Measurements from ENCODE around the gene IFNL3. TPM values are rescaled to one million over a fixed set of nuclear protein-coding genes. Genes with fewer than 3 reads are reported as not detected.

Gene IFNL3
- total RNA-seq, 4 donors from 2014 or later: not detected

DNA sequence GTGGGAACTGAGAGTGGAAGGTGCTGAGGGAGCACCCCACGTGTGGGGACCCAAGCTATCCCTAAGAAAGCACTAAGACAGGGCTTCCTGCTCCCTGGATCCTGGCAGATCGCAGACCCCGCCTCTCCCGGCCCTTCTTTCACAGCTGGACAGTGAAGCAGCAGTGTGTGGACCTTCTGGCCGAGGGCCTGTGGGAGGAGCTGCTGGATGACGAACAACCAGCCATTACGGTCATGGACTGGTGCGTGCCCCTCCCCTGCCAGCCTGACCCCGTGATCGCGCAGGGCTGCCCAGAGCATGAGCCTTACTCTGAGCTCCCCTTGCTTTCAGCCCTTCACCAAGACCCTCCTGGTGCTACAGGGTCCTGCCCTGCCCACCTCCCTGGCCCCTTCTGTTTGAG lies 45.8 kb downstream of the IFNL3 start:
- WGBS, 2 donors: 42 to 44% methylated on average over 8 to 11 of the region's 11 CpGs

GRCh38 chr19:39197808-39198207 lies 47.0 kb downstream of the IFNL3 start:
- no peak overlapping the region for H3K4me3 ChIP-seq (ENCODE audit: low read depth, poor library complexity, severe bottlenecking)
- WGBS, 2 donors: 38 to 49% methylated on average over 5 of the region's 5 CpGs
- TF ChIP-seq, protein P1, sequence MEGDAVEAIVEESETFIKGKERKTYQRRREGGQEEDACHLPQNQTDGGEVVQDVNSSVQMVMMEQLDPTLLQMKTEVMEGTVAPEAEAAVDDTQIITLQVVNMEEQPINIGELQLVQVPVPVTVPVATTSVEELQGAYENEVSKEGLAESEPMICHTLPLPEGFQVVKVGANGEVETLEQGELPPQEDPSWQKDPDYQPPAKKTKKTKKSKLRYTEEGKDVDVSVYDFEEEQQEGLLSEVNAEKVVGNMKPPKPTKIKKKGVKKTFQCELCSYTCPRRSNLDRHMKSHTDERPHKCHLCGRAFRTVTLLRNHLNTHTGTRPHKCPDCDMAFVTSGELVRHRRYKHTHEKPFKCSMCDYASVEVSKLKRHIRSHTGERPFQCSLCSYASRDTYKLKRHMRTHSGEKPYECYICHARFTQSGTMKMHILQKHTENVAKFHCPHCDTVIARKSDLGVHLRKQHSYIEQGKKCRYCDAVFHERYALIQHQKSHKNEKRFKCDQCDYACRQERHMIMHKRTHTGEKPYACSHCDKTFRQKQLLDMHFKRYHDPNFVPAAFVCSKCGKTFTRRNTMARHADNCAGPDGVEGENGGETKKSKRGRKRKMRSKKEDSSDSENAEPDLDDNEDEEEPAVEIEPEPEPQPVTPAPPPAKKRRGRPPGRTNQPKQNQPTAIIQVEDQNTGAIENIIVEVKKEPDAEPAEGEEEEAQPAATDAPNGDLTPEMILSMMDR (IDR thresholded peaks at IDR 0.05): no peak
- TF ChIP-seq POLR2A (IDR thresholded peaks at IDR 0.05): no peak
- DNase-seq (ENCODE audit: low spot score in 2 of 2): no peak
- intact Hi-C loops (cut with DNase I; ENCODE audit: low total_unique reads): no loop called here

More for the DNA sequence above, 45.8 kb downstream of the IFNL3 start:
- TF ChIP-seq POLR2A (IDR thresholded peaks at IDR 0.05): no peak
- TF ChIP-seq, protein P1 (IDR thresholded peaks at IDR 0.05): no peak
- no peak overlapping the region for H3K4me3 ChIP-seq (ENCODE audit: low read depth, poor library complexity, severe bottlenecking)
- intact Hi-C loops (cut with DNase I; ENCODE audit: low total_unique reads): no loop called here
- no peak for DNase-seq (ENCODE audit: low spot score in 2 of 2)

GRCh38 chr19:39196860-39197562 lies 47.8 kb downstream of the IFNL3 start, which contains the start of gene NCCRP1:
Gene NCCRP1, plus strand, starts transcription at chr19:39196964. Its CDS starts 19 bp downstream, at chr19:39196983.
- H3K4me3 ChIP-seq (ENCODE audit: low read depth, poor library complexity, severe bottlenecking): no peak within 1 kb of the TSS
- 2 to 4% methylated on average over 31 to 37 of the region's 51 CpGs for WGBS, 2 donors
- DNase-seq (ENCODE audit: low spot score in 2 of 2): no peak
- intact Hi-C loops (cut with DNase I; ENCODE audit: low total_unique reads): no loop called here
- no peak for TF ChIP-seq POLR2A (IDR thresholded peaks at IDR 0.05)
- TF ChIP-seq, protein P1 (IDR thresholded peaks at IDR 0.05): no peak

DNA sequence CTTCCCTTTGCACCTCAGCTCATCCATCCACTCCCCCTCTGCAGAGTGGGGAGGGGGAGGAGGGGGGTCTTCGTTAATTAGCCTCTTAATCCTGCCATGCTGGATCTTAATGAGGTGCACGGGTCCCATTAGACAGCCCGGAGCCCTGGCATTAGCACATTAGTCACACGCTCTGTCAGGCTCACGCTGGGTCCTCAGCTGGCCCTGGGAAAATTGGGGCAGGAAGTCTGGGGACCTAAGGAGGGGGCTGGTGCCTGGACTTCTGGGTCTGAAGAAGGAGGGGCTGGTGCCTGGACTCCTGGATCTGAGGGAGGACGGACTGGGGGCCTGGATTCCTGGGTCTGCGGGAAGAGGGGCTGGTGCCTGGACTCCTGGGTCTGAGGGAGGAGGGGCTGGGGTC lies 48.5 kb downstream of the IFNL3 start:
- no peak for DNase-seq (ENCODE audit: low spot score in 2 of 2)
- intact Hi-C loops (cut with DNase I; ENCODE audit: low total_unique reads): no loop called here
- 28 to 47% methylated on average over 7 of the region's 7 CpGs for WGBS, 2 donors
- TF ChIP-seq POLR2A (IDR thresholded peaks at IDR 0.05): no peak
- TF ChIP-seq, protein P1 (IDR thresholded peaks at IDR 0.05): no peak
- H3K4me3 ChIP-seq (ENCODE audit: low read depth, poor library complexity, severe bottlenecking): no peak overlapping the region

DNA sequence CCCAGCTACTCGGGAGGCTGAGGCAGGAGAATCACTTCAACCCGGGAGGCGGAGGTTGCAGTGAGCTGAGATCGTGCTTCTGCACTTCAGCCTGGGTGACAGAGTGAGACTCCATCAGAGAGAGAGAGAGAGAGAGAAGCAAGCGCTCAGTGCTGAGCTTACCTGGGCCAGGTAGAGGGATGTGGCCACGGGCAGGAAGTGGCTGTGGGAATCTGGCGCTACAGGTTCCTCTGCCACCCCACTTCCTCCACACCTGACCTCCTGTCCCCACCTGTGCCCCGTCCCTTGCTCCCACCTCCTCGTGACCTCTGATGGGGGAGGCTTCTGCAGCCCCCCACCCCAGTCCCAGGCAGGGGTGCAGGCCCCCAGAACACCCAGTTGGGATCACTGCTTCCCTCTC lies 49.1 kb downstream of the IFNL3 start:
- no peak for TF ChIP-seq POLR2A (IDR thresholded peaks at IDR 0.05)
- TF ChIP-seq, protein P1 (IDR thresholded peaks at IDR 0.05): no peak
- no peak overlapping the region for H3K4me3 ChIP-seq (ENCODE audit: low read depth, poor library complexity, severe bottlenecking)
- intact Hi-C loops (cut with DNase I; ENCODE audit: low total_unique reads): no loop called here
- WGBS, 2 donors: 37 to 41% methylated on average over 9 of the region's 9 CpGs
- no peak for DNase-seq (ENCODE audit: low spot score in 2 of 2)

Measured in lower leg skin (tissue), 4 donors.